EH (cell line): ENCODE data around the gene GJB5.
"Not testable (repeated sequence)": the region's sequence is repeated elsewhere in the genome, so short reads cannot be mapped to it uniquely, and the experiment has no call there.

Experiments used
- DNase-seq: peaks from one replicate; pipeline ENCODE4 v3.0.0-alpha.2; 2015; ENCODE audit warnings: low read depth

The GJB5 gene

DNA sequence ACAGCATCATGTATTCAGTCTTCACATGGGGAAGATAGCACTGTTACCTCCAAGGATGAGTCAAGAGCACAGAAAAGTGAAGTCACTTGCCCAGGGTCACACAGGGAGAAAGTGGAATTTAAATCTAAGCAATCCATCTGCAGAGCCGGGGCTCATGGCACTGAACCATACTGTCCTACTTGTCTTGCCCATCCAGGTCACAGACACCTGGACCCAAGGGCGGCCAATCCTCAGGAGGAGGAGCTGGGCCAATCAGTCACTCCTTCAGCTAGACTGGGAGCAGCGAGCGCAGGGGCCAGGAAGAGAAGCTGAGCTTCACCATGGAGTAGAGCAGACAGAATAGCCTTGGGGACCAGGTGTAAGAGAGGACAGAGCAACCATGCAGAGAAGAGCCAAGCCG lies 9.2 kb upstream of the GJB5 start:
- no peak for DNase-seq

DNA sequence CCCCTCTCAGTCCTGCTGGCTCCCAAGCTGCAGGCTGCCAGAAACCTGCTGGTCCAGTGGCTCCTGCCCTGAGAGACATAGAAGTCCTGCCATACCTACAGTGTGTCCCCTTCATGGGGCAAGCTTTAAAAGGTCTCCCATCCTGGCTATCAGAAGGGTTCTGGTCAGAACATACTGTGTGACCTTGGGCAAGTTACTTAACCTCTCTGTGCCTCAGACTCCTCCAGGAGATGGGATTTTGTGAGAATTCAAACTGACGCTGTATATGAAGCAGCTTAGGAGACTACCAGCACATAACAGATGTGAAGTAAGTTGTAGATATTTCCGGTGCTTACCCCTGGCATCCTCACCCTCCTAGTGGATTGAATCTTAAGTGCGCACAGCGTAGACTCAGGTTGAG lies 8.7 kb upstream of the GJB5 start:
- DNase-seq: no peak

DNA sequence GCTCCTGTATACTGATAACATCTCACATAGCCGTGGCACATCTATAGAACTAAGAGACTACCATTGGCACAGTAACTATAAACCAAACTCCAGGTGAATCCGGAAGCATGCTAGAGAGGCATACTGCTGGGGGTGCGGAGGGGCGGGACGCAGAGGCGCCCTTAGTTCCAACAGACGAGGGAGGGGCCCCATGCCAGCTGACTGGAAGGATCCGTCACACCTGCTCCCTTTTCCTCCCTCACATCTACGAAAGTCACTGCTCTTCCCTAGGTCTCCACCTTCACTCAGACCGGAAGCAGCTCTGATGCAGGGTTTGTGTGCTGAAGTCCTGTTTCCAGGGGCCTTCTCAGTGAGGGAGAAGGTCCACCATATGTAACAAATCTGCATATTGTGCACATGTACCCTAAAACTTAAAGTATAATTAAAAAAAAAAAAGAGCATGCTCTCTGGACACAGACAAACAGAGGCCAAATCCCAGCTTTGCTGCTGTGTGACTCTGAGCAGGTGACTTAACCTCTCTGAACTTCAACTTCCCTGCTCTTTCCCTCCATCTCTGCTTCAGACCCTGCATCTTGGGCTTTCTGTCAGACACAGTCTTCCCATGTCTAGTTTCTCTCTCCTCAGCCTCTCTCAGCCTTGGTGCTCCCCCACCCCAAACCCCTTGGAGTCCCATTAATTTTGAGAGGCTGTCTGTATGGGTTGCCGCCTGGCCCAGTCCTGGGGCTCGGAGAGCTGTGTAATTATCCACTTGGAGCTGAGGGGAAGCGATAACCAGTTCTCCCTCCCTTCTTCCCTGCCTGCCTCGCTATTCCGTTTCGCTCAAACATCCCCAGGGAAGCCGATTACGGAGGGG lies 7.8 kb upstream of the GJB5 start:
- no peak for DNase-seq

DNA sequence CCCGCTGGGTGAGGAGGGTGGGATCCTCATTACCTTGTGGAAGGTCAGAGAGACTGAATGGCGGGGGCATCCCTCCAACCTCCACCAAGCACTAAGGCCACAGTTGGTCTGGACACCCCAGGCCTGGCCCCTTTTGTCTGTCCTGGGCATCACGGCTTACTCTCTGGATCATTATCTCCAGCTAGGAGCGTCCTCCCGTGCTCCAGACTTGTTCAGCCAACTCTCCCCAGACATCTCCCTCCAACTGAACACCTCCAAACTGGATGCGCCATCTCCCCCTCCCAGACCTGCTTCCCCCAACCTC lies 7.3 kb upstream of the GJB5 start:
- no peak for DNase-seq

DNA sequence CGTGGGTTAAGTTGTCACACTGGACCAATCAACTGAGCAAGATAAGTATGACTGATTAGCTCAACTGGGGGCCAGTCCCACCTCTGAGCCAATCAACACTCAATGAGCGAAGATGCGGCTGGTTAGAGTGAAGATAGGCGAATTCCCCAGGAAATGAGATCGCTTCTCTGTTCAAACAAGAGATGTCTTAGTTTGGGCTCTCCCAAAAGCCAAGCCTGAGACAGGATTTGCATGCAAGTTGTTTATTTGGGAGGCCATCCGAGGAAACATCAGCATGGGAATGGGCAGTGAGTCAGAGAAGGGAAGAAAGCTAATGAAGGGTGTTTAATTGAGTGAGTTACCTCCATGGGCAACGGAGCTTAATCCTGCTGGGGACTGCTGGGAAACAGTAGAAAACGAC lies 4.9 kb upstream of the GJB5 start:
- DNase-seq: no peak

DNA sequence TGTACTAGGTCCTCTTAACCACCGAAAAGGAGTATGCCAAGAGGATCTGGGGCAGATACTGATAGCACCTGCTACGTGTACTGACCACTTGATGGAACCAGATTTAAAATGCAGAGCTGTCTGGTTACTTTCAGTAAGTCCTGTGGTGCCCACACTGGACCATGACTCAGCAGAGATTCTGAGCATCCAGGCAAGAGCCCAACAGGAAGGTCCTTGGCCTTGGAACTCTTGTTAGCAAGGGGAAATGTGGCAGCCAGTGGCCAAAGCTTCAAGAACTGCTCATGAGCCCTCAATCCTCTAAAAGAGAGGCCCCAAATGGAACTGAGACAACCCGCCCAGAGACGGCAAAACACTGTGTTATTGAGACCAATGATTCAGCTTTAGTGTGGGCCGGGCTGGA lies 4.2 kb upstream of the GJB5 start:
- DNase-seq: no peak

DNA sequence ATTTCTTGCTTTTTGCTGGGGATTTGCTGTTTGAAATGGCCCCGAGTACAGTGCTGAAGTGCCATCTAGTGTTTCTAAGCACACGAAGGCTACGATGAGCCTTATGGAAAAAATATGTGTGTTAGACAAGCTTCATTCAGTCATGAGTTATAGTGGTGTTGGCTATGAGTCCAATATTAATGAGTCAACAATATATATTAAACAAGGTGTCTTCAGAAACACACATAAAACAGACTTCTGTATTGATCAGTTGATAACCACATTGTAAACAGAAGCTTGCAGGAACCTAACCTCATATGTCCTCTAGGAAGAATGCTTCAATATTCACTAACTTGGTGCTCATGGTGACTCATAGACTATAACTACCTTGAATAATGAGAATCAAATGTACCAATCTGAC lies 1.7 kb upstream of the GJB5 start:
- DNase-seq: no peak

DNA sequence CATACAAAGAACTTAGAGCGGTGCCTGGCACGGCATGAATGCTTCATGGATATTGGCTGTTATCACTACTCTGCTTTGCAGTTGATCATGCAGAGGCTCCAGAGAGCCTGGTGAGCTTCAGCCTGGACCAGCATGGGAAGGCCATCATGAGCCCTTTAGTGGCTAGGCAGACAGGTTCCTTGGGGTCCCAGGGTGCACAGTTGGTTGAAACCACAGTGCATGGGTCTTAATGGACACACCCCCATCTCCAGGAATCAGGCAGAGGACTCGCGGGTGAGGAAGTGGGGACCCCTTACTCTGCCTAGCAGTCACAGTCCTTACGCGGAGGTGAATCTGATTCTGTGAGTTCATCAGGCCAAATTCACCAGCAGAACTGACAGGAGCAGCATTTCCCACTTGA lies 1.1 kb downstream of the GJB5 start:
- no peak for DNase-seq

DNA sequence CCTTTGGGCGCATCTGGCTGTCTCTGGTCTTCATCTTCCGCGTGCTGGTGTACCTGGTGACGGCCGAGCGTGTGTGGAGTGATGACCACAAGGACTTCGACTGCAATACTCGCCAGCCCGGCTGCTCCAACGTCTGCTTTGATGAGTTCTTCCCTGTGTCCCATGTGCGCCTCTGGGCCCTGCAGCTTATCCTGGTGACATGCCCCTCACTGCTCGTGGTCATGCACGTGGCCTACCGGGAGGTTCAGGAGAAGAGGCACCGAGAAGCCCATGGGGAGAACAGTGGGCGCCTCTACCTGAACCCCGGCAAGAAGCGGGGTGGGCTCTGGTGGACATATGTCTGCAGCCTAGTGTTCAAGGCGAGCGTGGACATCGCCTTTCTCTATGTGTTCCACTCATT lies 2.5 kb downstream of the GJB5 start:
- DNase-seq: no peak

DNA sequence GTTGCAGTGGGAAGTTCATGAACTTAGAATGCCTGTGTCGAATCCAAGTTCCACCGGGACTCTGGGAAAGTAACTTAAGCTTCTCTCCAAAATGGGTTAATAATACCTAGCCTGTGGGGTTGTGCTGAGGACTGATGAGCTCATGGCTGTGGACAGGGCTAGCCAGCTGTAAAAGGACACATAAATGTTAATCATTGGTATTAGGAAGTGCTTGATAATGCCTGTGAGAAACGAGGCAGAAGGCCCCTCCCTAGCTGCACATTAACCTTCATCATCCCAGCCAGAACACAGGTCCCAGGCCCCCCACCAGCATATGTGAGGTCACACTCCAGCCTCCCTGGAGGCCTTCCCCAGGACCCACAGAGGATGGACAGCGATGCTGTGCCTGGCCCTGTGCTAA lies 3.9 kb downstream of the GJB5 start:
- DNase-seq: no peak

DNA sequence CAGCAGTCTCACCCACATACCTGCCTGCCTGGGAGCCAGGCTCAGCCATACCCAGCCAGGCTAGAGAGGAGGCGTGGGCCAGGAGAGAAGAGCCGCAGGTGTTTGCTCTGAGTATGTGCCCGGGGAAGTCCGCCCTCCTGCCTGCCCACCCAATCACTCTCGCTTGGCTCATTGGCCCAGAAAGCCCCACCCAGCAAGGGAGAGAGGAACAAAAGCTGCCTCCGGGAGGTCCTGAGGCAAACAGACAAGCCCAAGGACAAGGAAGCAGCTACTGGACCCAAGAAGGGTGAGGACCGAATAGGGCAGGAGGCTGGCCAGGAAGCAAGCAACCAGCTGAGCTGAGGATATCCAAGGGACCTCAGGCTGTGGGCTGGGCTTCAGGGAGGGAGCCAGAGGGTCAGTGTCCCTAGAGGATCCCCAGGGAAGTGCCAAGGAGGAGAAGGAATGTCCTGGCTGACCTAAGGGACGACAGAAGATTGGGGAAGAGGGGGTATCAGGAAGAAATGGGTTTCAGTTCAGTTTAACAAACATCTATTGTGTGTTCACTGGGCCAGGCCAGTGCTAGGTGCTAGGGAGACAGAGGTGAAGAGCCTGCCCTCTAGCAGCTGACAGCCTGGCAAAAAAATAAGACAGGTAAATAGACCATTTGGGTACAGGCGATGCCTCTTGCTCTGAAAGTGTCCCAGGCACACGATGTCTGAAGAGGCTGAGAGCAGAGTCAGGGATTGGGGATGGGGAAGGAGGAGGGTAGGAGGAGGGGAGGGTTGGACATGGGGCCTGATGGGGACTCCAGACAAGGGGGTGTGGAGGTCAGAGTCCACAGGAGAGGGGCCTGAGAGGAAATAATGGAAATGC lies 4.9 kb downstream of the GJB5 start, which contains the start of gene GJB4:
TSS of gene GJB4 (plus strand) at position 238 of the 855 bp plus-strand sequence. CDS start 1,515 bp downstream, outside the sequence.
- no peak for DNase-seq

DNA sequence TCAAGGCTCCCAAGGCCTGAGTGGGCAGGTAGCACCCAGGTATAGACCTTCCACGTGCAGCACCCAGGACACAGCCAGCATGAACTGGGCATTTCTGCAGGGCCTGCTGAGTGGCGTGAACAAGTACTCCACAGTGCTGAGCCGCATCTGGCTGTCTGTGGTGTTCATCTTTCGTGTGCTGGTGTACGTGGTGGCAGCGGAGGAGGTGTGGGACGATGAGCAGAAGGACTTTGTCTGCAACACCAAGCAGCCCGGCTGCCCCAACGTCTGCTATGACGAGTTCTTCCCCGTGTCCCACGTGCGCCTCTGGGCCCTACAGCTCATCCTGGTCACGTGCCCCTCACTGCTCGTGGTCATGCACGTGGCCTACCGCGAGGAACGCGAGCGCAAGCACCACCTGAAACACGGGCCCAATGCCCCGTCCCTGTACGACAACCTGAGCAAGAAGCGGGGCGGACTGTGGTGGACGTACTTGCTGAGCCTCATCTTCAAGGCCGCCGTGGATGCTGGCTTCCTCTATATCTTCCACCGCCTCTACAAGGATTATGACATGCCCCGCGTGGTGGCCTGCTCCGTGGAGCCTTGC lies 6.4 kb downstream of the GJB5 start:
- no peak for DNase-seq

DNA sequence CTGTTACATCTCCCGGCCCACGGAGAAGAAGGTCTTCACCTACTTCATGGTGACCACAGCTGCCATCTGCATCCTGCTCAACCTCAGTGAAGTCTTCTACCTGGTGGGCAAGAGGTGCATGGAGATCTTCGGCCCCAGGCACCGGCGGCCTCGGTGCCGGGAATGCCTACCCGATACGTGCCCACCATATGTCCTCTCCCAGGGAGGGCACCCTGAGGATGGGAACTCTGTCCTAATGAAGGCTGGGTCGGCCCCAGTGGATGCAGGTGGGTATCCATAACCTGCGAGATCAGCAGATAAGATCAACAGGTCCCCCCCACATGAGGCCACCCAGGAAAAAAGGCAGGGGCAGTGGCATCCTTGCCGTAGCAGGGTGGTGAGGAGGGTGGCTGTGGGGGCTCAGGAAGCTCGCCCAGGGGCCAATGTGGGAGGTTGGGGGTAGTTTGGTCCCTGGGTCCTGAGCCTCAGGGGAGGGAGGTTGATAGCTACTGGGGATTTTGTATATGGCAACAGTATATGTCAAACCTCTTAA lies 7.0 kb downstream of the GJB5 start:
- no peak for DNase-seq

DNA sequence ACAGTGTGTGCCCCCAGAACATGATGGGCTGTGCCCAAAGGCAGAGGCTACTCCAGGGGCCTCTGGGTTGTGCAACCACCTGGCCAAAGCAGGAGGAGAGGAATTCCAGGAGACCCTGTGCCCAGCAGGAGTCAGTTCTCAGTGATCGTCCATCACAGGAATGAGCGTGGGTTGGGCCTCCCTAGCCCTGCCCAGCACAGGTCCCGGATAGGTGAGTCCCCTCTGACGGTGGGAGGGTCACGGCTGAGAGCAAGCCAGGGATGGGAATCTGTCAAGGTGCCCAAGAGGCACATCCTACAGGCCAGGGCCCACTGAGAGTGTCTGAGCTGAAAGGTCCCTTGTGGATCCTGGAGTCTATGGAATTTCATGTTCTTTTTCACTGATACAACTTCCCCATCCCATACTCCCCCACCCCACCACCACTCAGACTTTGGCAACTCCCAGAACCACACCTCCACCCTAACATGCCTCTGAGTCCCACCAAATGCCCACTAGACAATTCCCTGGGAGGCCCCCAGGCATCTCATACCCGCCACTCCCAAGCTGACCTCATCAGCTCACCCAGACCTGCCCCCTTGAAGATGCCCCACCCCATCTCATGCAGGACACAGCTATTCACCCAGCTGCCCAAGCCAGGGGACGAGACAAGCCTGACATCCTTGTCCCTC lies 7.8 kb downstream of the GJB5 start:
- no peak for DNase-seq

DNA sequence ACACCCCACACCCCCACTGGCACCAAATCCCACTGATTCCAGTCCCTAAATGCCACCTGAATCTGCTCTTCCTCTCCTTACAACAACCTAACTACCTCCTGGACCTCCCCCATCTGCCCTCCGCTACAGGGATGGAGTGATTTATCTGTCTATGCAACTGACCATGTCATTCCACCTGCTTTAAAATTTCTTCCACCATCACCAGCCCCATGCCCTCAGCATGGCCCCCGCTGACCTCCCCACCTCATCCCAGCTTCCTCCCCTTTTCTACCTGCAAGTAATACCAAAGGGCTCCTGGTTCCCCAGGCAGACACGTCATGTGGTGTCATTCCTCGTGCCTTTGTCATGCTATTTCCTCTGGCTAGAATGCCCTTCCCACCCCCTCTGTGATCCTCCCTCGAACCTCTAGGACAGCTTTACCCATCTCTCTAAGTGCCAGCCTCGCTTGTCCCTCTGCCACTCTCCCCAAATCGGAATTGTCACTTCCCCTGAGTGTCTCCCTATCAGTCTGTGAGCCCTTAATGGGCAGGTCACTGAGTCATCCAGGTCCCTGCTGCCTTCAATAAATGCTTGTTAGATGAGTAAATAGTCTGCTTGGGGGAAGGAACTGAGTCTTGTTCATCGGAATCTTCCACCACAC lies 8.4 kb downstream of the GJB5 start:
- peak; percentile 50 for DNase-seq

DNA sequence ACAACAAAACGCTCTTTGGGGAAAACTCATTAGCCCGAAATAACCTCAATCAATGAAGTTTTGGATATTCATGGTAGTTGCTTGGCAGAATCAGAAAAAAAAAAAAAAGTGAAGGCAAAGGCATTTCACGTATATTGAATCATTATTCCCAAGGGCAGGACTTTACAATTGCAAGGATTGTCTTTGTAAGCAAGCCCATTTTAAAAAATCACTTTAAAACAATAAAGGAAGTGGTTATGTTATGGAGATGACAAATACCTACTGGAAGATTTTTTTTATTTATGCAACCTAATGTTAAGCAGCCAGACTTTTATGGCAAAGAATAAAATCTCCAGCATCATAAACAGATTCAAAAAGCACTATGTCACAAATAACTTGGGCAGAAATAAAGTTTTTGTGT lies 14.0 kb downstream of the GJB5 start:
- no peak for DNase-seq

DNA sequence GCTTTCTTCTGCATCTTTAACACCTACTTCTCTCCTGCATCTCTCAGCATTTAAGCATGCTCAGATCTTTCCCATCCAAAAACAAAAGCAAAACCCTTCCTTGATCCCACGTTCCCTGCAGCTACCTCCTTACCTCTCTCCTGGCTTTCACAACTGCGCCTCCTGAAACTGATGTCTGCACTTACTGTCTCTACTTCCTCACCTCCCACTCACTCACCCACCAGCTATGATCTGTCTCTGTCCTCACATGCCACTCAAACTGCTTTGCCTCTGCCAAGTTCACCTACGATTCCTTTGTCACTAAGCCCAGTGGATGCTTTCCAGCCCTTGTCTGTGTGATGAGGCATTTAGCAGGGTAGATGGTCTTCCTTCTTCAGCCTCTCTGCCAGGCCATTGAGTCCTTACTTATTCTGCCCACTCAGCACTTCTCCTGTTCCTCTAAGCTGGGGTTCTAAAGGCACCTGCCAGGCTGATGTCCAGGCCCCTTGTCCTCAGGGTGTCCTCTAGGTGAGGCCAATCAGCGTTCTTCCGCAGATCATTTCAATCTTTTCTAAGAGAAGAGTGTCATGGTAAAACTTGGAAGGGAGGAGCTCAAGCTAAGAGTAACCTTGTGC lies 16.2 kb downstream of the GJB5 start:
- no peak for DNase-seq

DNA sequence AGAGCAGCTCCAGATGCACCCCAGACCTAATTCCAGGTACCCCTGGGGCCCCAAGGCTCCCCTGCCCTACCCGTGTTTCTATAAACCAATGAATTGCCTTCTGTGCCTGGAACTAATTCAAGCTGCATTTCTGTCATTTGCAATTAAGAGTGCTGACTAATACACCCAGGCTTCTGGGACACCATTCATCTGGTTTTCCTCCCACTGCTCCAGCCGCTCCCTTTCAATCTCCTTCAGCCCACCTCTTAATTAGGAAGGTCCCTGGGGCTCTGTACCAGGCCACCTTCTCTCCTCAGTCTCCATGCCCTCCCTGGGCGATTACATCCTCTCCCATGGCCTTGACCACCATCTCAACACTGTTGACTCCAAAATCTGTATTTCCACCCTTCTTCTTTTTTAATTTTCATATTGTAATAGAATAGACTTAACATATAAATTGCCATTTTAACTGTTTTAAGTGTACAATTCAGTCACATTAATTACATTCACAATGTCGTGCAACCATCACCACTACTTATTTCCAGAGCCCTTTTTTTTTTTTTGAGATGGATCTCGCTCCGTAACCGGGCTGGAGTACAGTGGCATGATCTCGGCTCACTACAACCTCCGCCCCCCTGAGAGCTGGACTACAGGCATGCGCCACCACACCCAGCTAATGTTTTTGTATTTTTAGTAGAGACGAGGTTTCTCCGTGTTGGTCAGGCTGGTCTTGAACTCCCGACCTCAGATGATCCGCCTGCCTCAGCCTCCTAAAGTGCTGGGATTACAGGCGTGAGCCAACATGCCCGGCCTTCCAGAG lies 16.9 kb downstream of the GJB5 start:
- no peak for DNase-seq

DNA sequence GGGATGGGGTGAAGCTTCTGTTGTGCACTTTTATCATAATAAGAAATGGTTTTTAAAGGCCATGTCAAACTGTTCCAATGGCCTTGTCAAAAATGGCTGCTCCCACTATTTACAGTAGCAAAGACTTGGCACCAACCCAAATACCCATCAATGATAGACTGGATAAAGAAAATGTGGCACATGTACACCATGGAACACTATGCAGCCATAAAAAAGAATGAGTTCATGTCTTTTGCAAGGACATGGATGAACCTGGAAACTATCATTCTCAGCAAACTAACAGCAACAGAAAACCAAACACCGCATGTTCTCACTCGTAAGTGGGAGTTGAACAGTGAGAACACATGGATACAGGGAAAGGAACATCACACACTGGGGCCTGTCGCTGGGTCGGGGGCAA lies 18.3 kb downstream of the GJB5 start:
- not testable (repeated sequence) for DNase-seq

DNA sequence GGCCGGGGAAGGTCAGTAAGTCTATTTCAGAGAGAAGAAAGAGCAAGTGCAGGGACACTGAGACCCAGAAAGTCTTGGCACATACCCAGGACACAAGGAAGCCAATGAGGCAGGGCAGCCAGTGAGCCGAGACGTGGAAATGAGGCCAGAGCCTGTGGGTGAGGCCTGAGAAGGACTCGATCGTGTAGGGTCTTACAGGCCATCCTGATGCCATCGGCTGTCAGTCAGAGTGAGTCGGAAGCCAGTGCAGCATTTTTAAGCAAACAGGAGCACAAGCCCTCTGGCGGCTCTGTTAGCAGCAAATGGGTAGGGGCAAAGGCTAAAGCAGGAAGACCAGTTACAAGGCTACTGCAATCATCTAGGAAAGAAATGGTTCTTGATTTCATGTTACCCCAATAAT lies 20.1 kb downstream of the GJB5 start:
- DNase-seq: no peak
